Measurements from ENCODE around the gene ZBTB7C. TPM values are rescaled to one million over a fixed set of nuclear protein-coding genes. Genes with fewer than 3 reads are reported as not detected.
"Not testable (repeated sequence)": the region's sequence is repeated elsewhere in the genome, so short reads cannot be mapped to it uniquely, and the experiment has no call there.

ZBTB7C gene
- total RNA-seq, 1 experiment from 2014 or later = 0.32 TPM

- DNase-seq (ENCODE audit: low spot score) = no peak
- H3K27ac ChIP-seq (ENCODE audit: low read depth, low read length, poor library complexity, severe bottlenecking) = no peak overlapping the region
- no peaks in the 10 kb centered on the region for H3K9me3 ChIP-seq (ENCODE audit: low read depth, low read length, poor library complexity, severe bottlenecking)
- TF ChIP-seq CTCF (conservative IDR thresholded peaks at IDR 0.05; ENCODE audit: low read depth, low read length) (no peak), EZH2 (IDR thresholded peaks at IDR 0.05; ENCODE audit: borderline replicate concordance, low read depth, low read length, poor library complexity, severe bottlenecking) (no peak)
- H3K4me3 ChIP-seq (ENCODE audit: low read depth, low read length, poor library complexity, severe bottlenecking) = no peak overlapping the region
- POLR2A ChIA-PET (ENCODE audit: low non-redundant PET) = no interaction called here
- no peaks in the 10 kb centered on the region for H3K36me3 ChIP-seq (ENCODE audit: insufficient read depth, low read length, poor library complexity, severe bottlenecking)
- H3K4me1 ChIP-seq (ENCODE audit: insufficient read depth, low read length, poor library complexity, severe bottlenecking) = no peaks in the 10 kb centered on the region
- H3K27me3 ChIP-seq (replicated peaks; ENCODE audit: insufficient read depth, low read depth, low read length, poor library complexity) = peaks cover 31% of the 10 kb centered on the region
- CTCF ChIA-PET = no interaction called here
- intact Hi-C loops (cut with micrococcal nuclease; ENCODE audit: unreplicated experiment) = no loop called here
- no TSS peak for BruUV-seq (replicated peaks)
Measured at GRCh38 chr18:48436907-48437306, 27.7 kb upstream of the ZBTB7C start.

- H3K27ac ChIP-seq (ENCODE audit: low read depth, low read length, poor library complexity, severe bottlenecking); DNase-seq (ENCODE audit: low spot score); BruUV-seq (replicated peaks); POLR2A ChIA-PET (ENCODE audit: low non-redundant PET); intact Hi-C loops (cut with micrococcal nuclease; ENCODE audit: unreplicated experiment); H3K4me3 ChIP-seq (ENCODE audit: low read depth, low read length, poor library complexity, severe bottlenecking); H3K27me3 ChIP-seq (replicated peaks; ENCODE audit: insufficient read depth, low read depth, low read length, poor library complexity); H3K4me1 ChIP-seq (ENCODE audit: insufficient read depth, low read length, poor library complexity, severe bottlenecking); CTCF ChIA-PET; H3K9me3 ChIP-seq (ENCODE audit: low read depth, low read length, poor library complexity, severe bottlenecking); H3K36me3 ChIP-seq (ENCODE audit: insufficient read depth, low read length, poor library complexity, severe bottlenecking): not testable (repeated sequence)
Measured at GRCh38 chr18:48434382-48434781, 25.2 kb upstream of the ZBTB7C start.

GRCh38 chr18:48433541-48433940, 24.4 kb upstream of the ZBTB7C start:
- TF ChIP-seq EZH2 (IDR thresholded peaks at IDR 0.05; ENCODE audit: borderline replicate concordance, low read depth, low read length, poor library complexity, severe bottlenecking) (no peak), CTCF (conservative IDR thresholded peaks at IDR 0.05; ENCODE audit: low read depth, low read length) (no peak)
- H3K4me3 ChIP-seq (ENCODE audit: low read depth, low read length, poor library complexity, severe bottlenecking) = no peak overlapping the region
- H3K27me3 ChIP-seq (replicated peaks; ENCODE audit: insufficient read depth, low read depth, low read length, poor library complexity) = peaks cover 7% of the 10 kb centered on the region
- ChIA-PET CTCF (no interaction called here), POLR2A (ENCODE audit: low non-redundant PET) (no interaction called here)
- H3K36me3 ChIP-seq (ENCODE audit: insufficient read depth, low read length, poor library complexity, severe bottlenecking) = no peaks in the 10 kb centered on the region
- BruUV-seq (replicated peaks) = no TSS peak
- no peak for DNase-seq (ENCODE audit: low spot score)
- intact Hi-C loops (cut with micrococcal nuclease; ENCODE audit: unreplicated experiment) = no loop called here
- H3K4me1 ChIP-seq (ENCODE audit: insufficient read depth, low read length, poor library complexity, severe bottlenecking) = no peaks in the 10 kb centered on the region
- no peaks in the 10 kb centered on the region for H3K9me3 ChIP-seq (ENCODE audit: low read depth, low read length, poor library complexity, severe bottlenecking)
- no peak overlapping the region for H3K27ac ChIP-seq (ENCODE audit: low read depth, low read length, poor library complexity, severe bottlenecking)

GRCh38 chr18:48430150-48430549, 21.0 kb upstream of the ZBTB7C start:
- ChIA-PET POLR2A (ENCODE audit: low non-redundant PET) (no interaction called here), CTCF (no interaction called here)
- Histone ChIP-seq H3K27me3 (replicated peaks; ENCODE audit: insufficient read depth, low read depth, low read length, poor library complexity) (peaks cover 3% of the 10 kb centered on the region), H3K4me1 (ENCODE audit: insufficient read depth, low read length, poor library complexity, severe bottlenecking) (no peaks in the 10 kb centered on the region), H3K9me3 (ENCODE audit: low read depth, low read length, poor library complexity, severe bottlenecking) (no peaks in the 10 kb centered on the region), H3K4me3 (ENCODE audit: low read depth, low read length, poor library complexity, severe bottlenecking) (no peak overlapping the region), H3K27ac (ENCODE audit: low read depth, low read length, poor library complexity, severe bottlenecking) (no peak overlapping the region), H3K36me3 (ENCODE audit: insufficient read depth, low read length, poor library complexity, severe bottlenecking) (no peaks in the 10 kb centered on the region)
- TF ChIP-seq CTCF (conservative IDR thresholded peaks at IDR 0.05; ENCODE audit: low read depth, low read length) = no peak
- TF ChIP-seq EZH2 (IDR thresholded peaks at IDR 0.05; ENCODE audit: borderline replicate concordance, low read depth, low read length, poor library complexity, severe bottlenecking) = no peak
- no peak for DNase-seq (ENCODE audit: low spot score)
- BruUV-seq (replicated peaks) = no TSS peak
- intact Hi-C loops (cut with micrococcal nuclease; ENCODE audit: unreplicated experiment) = no loop called here
